GM12865 (cell line): Measurements from ENCODE around the gene RNPC3.
"Not testable (repeated sequence)": the region's sequence is repeated elsewhere in the genome, so short reads cannot be mapped to it uniquely, and the experiment has no call there.

Experiments
- DNase-seq: peaks from one replicate; pipeline ENCODE4 v3.0.0; 2010; ENCODE audit warnings: low read depth
- H3K4me3 ChIP-seq: 2 replicates; pipeline ENCODE4 v1.5.1; 2011; ENCODE audit warnings: mild to moderate bottlenecking, low read depth, low read length, control low read depth
- CTCF ChIP-seq: IDR thresholded peaks from 2 replicates; pipeline ENCODE4 v1.5.1; 2011; ENCODE audit warnings: low read length, control low read depth, low read depth, inconsistent platforms; ENCODE audit not compliant: insufficient read depth; ENCODE audit errors: missing control alignments

Gene RNPC3

GRCh38 chr1:103582464-103582863, 57.0 kb downstream of the RNPC3 start:
- H3K4me3 ChIP-seq, result no peak overlapping the region
- TF ChIP-seq CTCF, result no peak
- DNase-seq, result no peak

GRCh38 chr1:103583887-103584286, 58.4 kb downstream of the RNPC3 start:
- DNase-seq, result no peak
- H3K4me3 ChIP-seq, result no peak overlapping the region
- TF ChIP-seq CTCF, result no peak

GRCh38 chr1:103584537-103584936, 59.0 kb downstream of the RNPC3 start:
- DNase-seq, result no peak
- no peak for TF ChIP-seq CTCF
- H3K4me3 ChIP-seq, result no peak overlapping the region

GRCh38 chr1:103602740-103603139, 77.2 kb downstream of the RNPC3 start:
- not testable (repeated sequence) for DNase-seq

More at GRCh38 chr1:103602740-103603139, 77.2 kb downstream of the RNPC3 start:
- H3K4me3 ChIP-seq, result not testable (repeated sequence)
